Limb (tissue), 2 donors: ENCODE results near the gene TBX1.
A peak's percentile ranks its signal among the peaks of the same experiment; 100 is the strongest.

Experiments
- DNase-seq, 2 donors: peaks; one replicate each; pipeline ENCODE4 v3.0.0-alpha.2; 2016; ENCODE audit errors: extremely low spot score in 2 of 2

Gene TBX1

GRCh38 chr22:19797086-19798002 lies 36.8 kb downstream of the TBX1 start:
- peak in 1 of 2 donors; percentile 29 for DNase-seq

GRCh38 chr22:19798003-19798665 lies 37.6 kb downstream of the TBX1 start:
- DNase-seq: peak in 1 of 2 donors; percentile 27

- DNase-seq: peak in 1 of 2 donors; percentile 8
These were observed 38.3 kb downstream of the TBX1 start for GRCh38 chr22:19798891-19799293.

- DNase-seq: peak; percentile 77 to 83
These were observed 39.0 kb downstream of the TBX1 start for GRCh38 chr22:19799322-19800190.

- no peak for DNase-seq
These were observed 39.7 kb downstream of the TBX1 start for GRCh38 chr22:19800306-19800705.

GRCh38 chr22:19800761-19801244 lies 40.2 kb downstream of the TBX1 start:
- no peak for DNase-seq

GRCh38 chr22:19801340-19802000 lies 40.9 kb downstream of the TBX1 start:
- peak in 1 of 2 donors; percentile 29 for DNase-seq

GRCh38 chr22:19802001-19802893 lies 41.7 kb downstream of the TBX1 start:
- DNase-seq: peak in 1 of 2 donors; percentile 27

- DNase-seq: no peak
These were observed 42.5 kb downstream of the TBX1 start for GRCh38 chr22:19802894-19803735.

- DNase-seq: no peak
These were observed 43.2 kb downstream of the TBX1 start for GRCh38 chr22:19803736-19804267.

- DNase-seq: no peak
These were observed 45.2 kb downstream of the TBX1 start for GRCh38 chr22:19805821-19806212.

GRCh38 chr22:19806213-19807160 lies 45.9 kb downstream of the TBX1 start:
- peak in 1 of 2 donors; percentile 35 for DNase-seq

GRCh38 chr22:19807161-19807913 lies 46.8 kb downstream of the TBX1 start:
- DNase-seq: peak in 1 of 2 donors; percentile 23

GRCh38 chr22:19807914-19808872 lies 47.6 kb downstream of the TBX1 start:
- peak in 1 of 2 donors; percentile 18 for DNase-seq

- DNase-seq: no peak
These were observed 48.4 kb downstream of the TBX1 start for GRCh38 chr22:19808873-19809478.
